BJ (cell line): ENCODE measurements around the gene KMT2B. TPM values are rescaled to one million over a fixed set of nuclear protein-coding genes. Genes with fewer than 3 reads are reported as not detected.

Experiments
- CTCF ChIA-PET: fragments of 350-600 bp; formaldehyde crosslinking; extraction: SDS; loops from one replicate; lab custom pipeline; 2021; ENCODE audit warnings: antibody characterized with exemption, inconsistent platforms; lab: Yijun Ruan, JAX
- POLR2A ChIA-PET: fragments of 300-600 bp; sonication (Branson Sonifier 250); formaldehyde crosslinking; extraction: SDS; loops from one replicate; lab custom pipeline; 2021; ENCODE audit warnings: antibody characterized with exemption; lab: Charles Lee
- DNase-seq: peaks from one replicate; pipeline ENCODE4 v3.0.0-alpha.2; 2011; ENCODE audit warnings: low read depth
- H3K27me3 ChIP-seq: 2 replicates; pipeline ENCODE4 v1.6.0; 2011; ENCODE audit warnings: low read length; ENCODE audit not compliant: control insufficient read depth, insufficient read depth
- H3K36me3 ChIP-seq: 2 replicates; pipeline ENCODE4 v1.5.1; 2011; ENCODE audit warnings: low read length; ENCODE audit not compliant: control insufficient read depth, insufficient read depth
- H3K4me3 ChIP-seq: 2 replicates; pipeline ENCODE4 v1.5.1; 2011; ENCODE audit warnings: low read depth, mild to moderate bottlenecking, control low read depth, low read length
- CTCF ChIP-seq: IDR thresholded peaks from 2 replicates; pipeline ENCODE4 v1.5.1; 2011; ENCODE audit warnings: low read depth, mild to moderate bottlenecking, control low read depth, inconsistent platforms, low read length, moderate library complexity; ENCODE audit not compliant: insufficient read depth
- polyA plus RNA-seq: library from polyadenylated mRNA; depleted of rRNA; stranded (reverse); fragments of >200 nt; gene quantifications from 2 replicates; pipeline ENCODE4 v1.2.3, GENCODE V29; 2011

Gene KMT2B
- polyA plus RNA-seq, 1 experiment = 13.3 TPM

- Histone ChIP-seq H3K36me3 (no peaks in the 10 kb centered on the region; the same call in 1 of the 2 replicates), H3K27me3 (no peaks in the 10 kb centered on the region), H3K4me3 (peak overlapping the region; percentile 77)
- POLR2A ChIA-PET = interaction anchor here (0.6 kb wide), 1 partner anchor 18 kb away, joined by 8 read pairs; no protein-coding TSS in a partner anchor
- CTCF ChIA-PET = interaction anchor here (0.6 to 1.0 kb wide), 2 partner anchors 13 to 1554 kb away, joined by 3 read pairs; no protein-coding TSS in a partner anchor
- TF ChIP-seq CTCF = no peak
- DNase-seq = no peak
These were observed 58.4 kb downstream of the KMT2B start for GRCh38 chr19:35776102-35776788.

GRCh38 chr19:35777086-35777841 is 59.5 kb downstream of the KMT2B start:
- CTCF ChIA-PET = interaction anchor here (0.8 kb wide), 1 partner anchor 129 kb away, joined by 3 read pairs; the partner anchor contains the start of gene COX6B1
- no peaks in the 10 kb centered on the region; the same call in 1 of the 2 replicates for H3K36me3 ChIP-seq
- H3K27me3 ChIP-seq = no peaks in the 10 kb centered on the region
- TF ChIP-seq CTCF = no peak
- no peak for DNase-seq
- H3K4me3 ChIP-seq = no peak overlapping the region
- POLR2A ChIA-PET = interaction anchor here (0.6 kb wide), 1 partner anchor 17 kb away, joined by 8 read pairs; no protein-coding TSS in a partner anchor

- CTCF ChIA-PET = no interaction called here
- Histone ChIP-seq H3K27me3 (no peaks in the 10 kb centered on the region), H3K36me3 (peaks cover 3% of the 10 kb centered on the region), H3K4me3 (no peak overlapping the region)
- POLR2A ChIA-PET = no interaction called here
- no peak for DNase-seq
- no peak for TF ChIP-seq CTCF
These were observed 60.2 kb downstream of the KMT2B start for GRCh38 chr19:35777961-35778360.

- no peaks in the 10 kb centered on the region for H3K27me3 ChIP-seq
- H3K36me3 ChIP-seq = peaks cover 4% of the 10 kb centered on the region
- ChIA-PET POLR2A (no interaction called here), CTCF (no interaction called here)
- DNase-seq = no peak
- TF ChIP-seq CTCF = no peak
- no peak overlapping the region for H3K4me3 ChIP-seq
These were observed 61.2 kb downstream of the KMT2B start for GRCh38 chr19:35779033-35779432.

GRCh38 chr19:35780058-35780457 is 62.3 kb downstream of the KMT2B start:
- DNase-seq = no peak
- CTCF ChIA-PET = no interaction called here

More at GRCh38 chr19:35780058-35780457, 62.3 kb downstream of the KMT2B start:
- H3K27me3 ChIP-seq = no peaks in the 10 kb centered on the region
- POLR2A ChIA-PET = no interaction called here
- no peak for TF ChIP-seq CTCF
- H3K4me3 ChIP-seq = no peak overlapping the region
- H3K36me3 ChIP-seq = peaks cover 4% of the 10 kb centered on the region
